ENCODE data around the gene GLTP.
"Not testable (repeated sequence)": the region's sequence is repeated elsewhere in the genome, so short reads cannot be mapped to it uniquely, and the experiment has no call there.

Gene GLTP

GRCh38 chr12:109880043-109880931 is at the start of gene GLTP:
GLTP (minus strand) TSS chr12:109880541; CDS start chr12:109880374, 167 bp downstream.
- DNase-seq: peak; percentile 67 to 75

GRCh38 chr12:109929326-109929725 is 49.0 kb upstream of the GLTP start:
- DNase-seq: not testable (repeated sequence)

GRCh38 chr12:109928058-109928656 is 47.8 kb upstream of the GLTP start:
- no peak for DNase-seq

GRCh38 chr12:109927622-109928021 is 47.3 kb upstream of the GLTP start:
- peak; percentile 38 to 54 for DNase-seq

- no peak for DNase-seq
Observed at GRCh38 chr12:109926488-109927210, 46.3 kb upstream of the GLTP start.

- no peak for DNase-seq
Observed at GRCh38 chr12:109926016-109926415, 45.7 kb upstream of the GLTP start.

- no peak for DNase-seq
Observed at GRCh38 chr12:109925185-109925840, 45.0 kb upstream of the GLTP start.

GRCh38 chr12:109923481-109924245 is 43.3 kb upstream of the GLTP start:
- no peak for DNase-seq

- DNase-seq: no peak
Observed at GRCh38 chr12:109923038-109923437, 42.7 kb upstream of the GLTP start.

GRCh38 chr12:109921982-109922381 is 41.6 kb upstream of the GLTP start:
- DNase-seq: no peak

GRCh38 chr12:109920261-109920780 is 40.0 kb upstream of the GLTP start:
- no peak for DNase-seq

GRCh38 chr12:109919456-109919855 is 39.1 kb upstream of the GLTP start:
- DNase-seq: no peak

GRCh38 chr12:109916045-109916444 is 35.7 kb upstream of the GLTP start:
- no peak for DNase-seq

GRCh38 chr12:109915171-109916040 is 35.1 kb upstream of the GLTP start:
- no peak for DNase-seq

GRCh38 chr12:109914461-109914860 is 34.1 kb upstream of the GLTP start:
- DNase-seq: no peak

GRCh38 chr12:109912855-109913321 is 32.5 kb upstream of the GLTP start:
- no peak for DNase-seq

GRCh38 chr12:109910969-109911348 is 30.6 kb upstream of the GLTP start:
- peak; percentile 20 to 56 for DNase-seq

- DNase-seq: no peak
Observed at GRCh38 chr12:109910254-109910968, 30.1 kb upstream of the GLTP start.

- no peak for DNase-seq
Observed at GRCh38 chr12:109905301-109905700, 25.0 kb upstream of the GLTP start.

- no peak for DNase-seq
Observed at GRCh38 chr12:109902891-109903418, 22.6 kb upstream of the GLTP start.
